Panc1 (cell line): ENCODE measurements around the gene TTC28. TPM values are rescaled to one million over a fixed set of nuclear protein-coding genes. Genes with fewer than 3 reads are reported as not detected.
"Not testable (repeated sequence)": the region's sequence is repeated elsewhere in the genome, so short reads cannot be mapped to it uniquely, and the experiment has no call there.

ENCODE experiments used
- ATAC-seq: fragments of 200-7000 bp; cut with Tn5 transposase; 2 replicates; pipeline ENCODE4 v1.9.1; 2020; ENCODE audit warnings: mild to moderate bottlenecking, moderate library complexity
- BruUV-seq: library from RNA; stranded (reverse); fragments of 400-500 nt; replicated peaks from 2 replicates; lab custom pipeline; 2021; lab: Mats Ljungman, UMichigan
- CTCF ChIA-PET: fragments of 300-600 bp; sonication (Branson Sonifier 250); formaldehyde crosslinking; loops from one replicate; lab custom pipeline; 2022; ENCODE audit warnings: antibody characterized with exemption; lab: Charles Lee
- POLR2A ChIA-PET: fragments of 300-600 bp; sonication (Branson Sonifier 250); formaldehyde crosslinking; loops from one replicate; lab custom pipeline; 2022; ENCODE audit warnings: antibody characterized with exemption; lab: Charles Lee
- DNase-seq: peaks from one replicate; pipeline ENCODE4 v3.0.0-alpha.2; 2010; ENCODE audit warnings: low read depth, low spot score
- H3K27ac ChIP-seq: 2 replicates; pipeline ENCODE4 v1.5.1; 2011; ENCODE audit warnings: mild to moderate bottlenecking, low read length, inconsistent platforms
- H3K27me3 ChIP-seq: fragments of 200-500 bp; sonication (Bioruptor generic); 2 replicates; pipeline ENCODE4 v1.6.0; 2014; ENCODE audit warnings: low read length, inconsistent platforms; ENCODE audit not compliant: control insufficient read depth, insufficient read depth
- H3K36me3 ChIP-seq: fragments of 200-500 bp; sonication (Bioruptor generic); 2 replicates; pipeline ENCODE4 v1.5.1; 2014; ENCODE audit warnings: inconsistent platforms, mild to moderate bottlenecking, low read length, moderate library complexity; ENCODE audit not compliant: control insufficient read depth, insufficient read depth
- H3K4me1 ChIP-seq: 2 replicates; pipeline ENCODE4 v1.5.1; 2011; ENCODE audit warnings: inconsistent platforms, mild to moderate bottlenecking, low read length, moderate library complexity; ENCODE audit not compliant: control insufficient read depth, insufficient read depth
- H3K4me3 ChIP-seq, 2 experiments: 2 replicates each; pipeline ENCODE4 v1.5.1; 2011 to 2012; ENCODE audit warnings: low read depth in 2 of 2, low read length in 2 of 2, mild to moderate bottlenecking in 2 of 2, inconsistent platforms in 1 of 2, moderate library complexity in 1 of 2
- H3K9me3 ChIP-seq: fragments of 200-500 bp; sonication (Bioruptor generic); 2 replicates; pipeline ENCODE4 v1.5.1; 2014; ENCODE audit warnings: low read depth, mild to moderate bottlenecking, inconsistent platforms, low read length, moderate library complexity; ENCODE audit not compliant: control insufficient read depth, insufficient read depth
- CTCF ChIP-seq: fragments of 450-650 bp; IDR thresholded peaks from 2 replicates; pipeline ENCODE4 v1.5.1; 2017; ENCODE audit warnings: mild to moderate bottlenecking
- POLR2AphosphoS5 ChIP-seq: IDR thresholded peaks from 2 replicates; pipeline ENCODE4 v1.6.1; 2012; ENCODE audit warnings: mild to moderate bottlenecking, low read depth, low read length, moderate library complexity
- REST ChIP-seq, 2 experiments: IDR thresholded peaks; 2 replicates each; pipeline ENCODE4 v1.6.1; 2011 to 2012; ENCODE audit warnings: low read depth in 2 of 2, control low read depth in 1 of 2, low read length in 1 of 2, mild to moderate bottlenecking in 1 of 2, moderate library complexity in 1 of 2; ENCODE audit not compliant: insufficient read depth in 1 of 2
- SIN3A ChIP-seq: IDR thresholded peaks from 2 replicates; pipeline ENCODE4 v1.6.1; 2012; ENCODE audit warnings: low read depth, mild to moderate bottlenecking, low read length, moderate library complexity, borderline replicate concordance; ENCODE audit not compliant: insufficient read depth
- TCF7L2 ChIP-seq: IDR thresholded peaks from 2 replicates; pipeline ENCODE4 v1.6.1; 2011; ENCODE audit warnings: mild to moderate bottlenecking, low read depth, low read length, inconsistent platforms
- in situ Hi-C: cut with HindIII; loops from 2 replicates; pipeline ENCODE4 v1.10.0; 2016; ENCODE audit warnings: low sequenced_read_pairs, low pct_unique_long_range_greater_than_20kb
- intact Hi-C: fragments of 100-400 bp; cut with micrococcal nuclease; formaldehyde crosslinking; loops from one replicate; pipeline ENCODE4 v1.10.0; 2022; ENCODE audit not compliant: unreplicated experiment
- total RNA-seq: library from RNA; stranded (reverse); gene quantifications from one replicate; pipeline ENCODE4 v1.2.1, GENCODE V29; 2021; ENCODE audit not compliant: unreplicated experiment

The TTC28 gene
- total RNA-seq, 1 experiment from 2014 or later, result 24.8 TPM

- no TSS peak for BruUV-seq
- DNase-seq, result no peak
- no peaks in the 10 kb centered on the region for H3K9me3 ChIP-seq
- ChIA-PET POLR2A (interaction anchor here (0.6 kb wide), 2 partner anchors 10 to 42 kb away, joined by 3 read pairs; no protein-coding TSS in a partner anchor), CTCF (no interaction called here)
- H3K27ac ChIP-seq, result no peak overlapping the region
- no peaks in the 10 kb centered on the region for H3K4me1 ChIP-seq
- intact Hi-C loops (no loop called here), in situ Hi-C loops (no loop called here)
- H3K27me3 ChIP-seq, result no peaks in the 10 kb centered on the region
- no peak for ATAC-seq
- no peaks in the 10 kb centered on the region for H3K36me3 ChIP-seq
- TF ChIP-seq POLR2AphosphoS5 (no peak), SIN3A (no peak), TCF7L2 (no peak), CTCF (no peak), REST (IDR thresholded peaks at IDR 0.05; ENCODE audit: insufficient read depth in 1 of 2, low read depth in 2 of 2, low read length in 1 of 2) (no peak)
- no peak overlapping the region for H3K4me3 ChIP-seq
Measured at GRCh38 chr22:28514321-28514821, 165.3 kb downstream of the TTC28 start.

- BruUV-seq, in situ Hi-C loops: not testable (repeated sequence)
Measured at GRCh38 chr22:28512387-28512786, 167.3 kb downstream of the TTC28 start.

GRCh38 chr22:28507896-28508295 is 171.7 kb downstream of the TTC28 start:
- CTCF ChIA-PET, result no interaction called here

More at GRCh38 chr22:28512387-28512786, 167.3 kb downstream of the TTC28 start:
- DNase-seq, H3K36me3 ChIP-seq, H3K4me1 ChIP-seq, ATAC-seq, POLR2A ChIA-PET, intact Hi-C loops, H3K4me3 ChIP-seq, CTCF ChIA-PET, H3K27me3 ChIP-seq, H3K9me3 ChIP-seq, H3K27ac ChIP-seq: not testable (repeated sequence)

More at GRCh38 chr22:28507896-28508295, 171.7 kb downstream of the TTC28 start:
- POLR2A ChIA-PET, result no interaction called here
- DNase-seq, result no peak
- H3K27ac ChIP-seq, result no peak overlapping the region
- H3K27me3 ChIP-seq, result no peaks in the 10 kb centered on the region
- H3K4me3 ChIP-seq, result no peak overlapping the region
- H3K9me3 ChIP-seq, result no peaks in the 10 kb centered on the region
- no peaks in the 10 kb centered on the region for H3K36me3 ChIP-seq
- in situ Hi-C loops, result no loop called here
- no peaks in the 10 kb centered on the region for H3K4me1 ChIP-seq
- intact Hi-C loops, result loop anchor here (5.0 kb wide), 1 partner anchor 34 kb away; no protein-coding TSS in a partner anchor
- no TSS peak for BruUV-seq
- ATAC-seq, result no peak
- TF ChIP-seq REST (IDR thresholded peaks at IDR 0.05; ENCODE audit: insufficient read depth in 1 of 2, low read depth in 2 of 2, low read length in 1 of 2) (no peak), CTCF (no peak), TCF7L2 (no peak), SIN3A (no peak), POLR2AphosphoS5 (no peak)
